Calu3 (cell line): ENCODE data around the gene TM9SF4. TPM values are rescaled to one million over a fixed set of nuclear protein-coding genes. Genes with fewer than 3 reads are reported as not detected.

ENCODE experiments used
- BruUV-seq: library from RNA; stranded (reverse); fragments of 400-500 nt; replicated peaks from 2 replicates; lab custom pipeline; 2021; lab: Mats Ljungman, UMichigan
- CTCF ChIA-PET: fragments of 300-600 bp; sonication (Branson Sonifier 250); formaldehyde crosslinking; loops from one replicate; lab custom pipeline; 2022; ENCODE audit warnings: antibody characterized with exemption; lab: Charles Lee
- DNase-seq: peaks from one replicate; pipeline ENCODE4 v3.0.0; 2022
- H3K27ac Mint-ChIP-seq: one replicate; pipeline ENCODE4 v1.8.0; 2022; ENCODE audit warnings: mixed read lengths; ENCODE audit not compliant: unreplicated experiment
- H3K27me3 Mint-ChIP-seq: one replicate; pipeline ENCODE4 v1.8.0; 2022; ENCODE audit warnings: mixed read lengths; ENCODE audit not compliant: unreplicated experiment
- H3K36me3 Mint-ChIP-seq: one replicate; pipeline ENCODE4 v1.8.0; 2022; ENCODE audit warnings: mild to moderate bottlenecking, moderate library complexity, mixed read lengths; ENCODE audit not compliant: insufficient read depth, unreplicated experiment
- H3K4me1 Mint-ChIP-seq: one replicate; pipeline ENCODE4 v1.8.0; 2022; ENCODE audit warnings: mild to moderate bottlenecking, low read depth, mixed read lengths; ENCODE audit not compliant: unreplicated experiment
- H3K4me3 Mint-ChIP-seq: one replicate; pipeline ENCODE4 v1.8.0; 2022; ENCODE audit warnings: mild to moderate bottlenecking, low read depth, moderate library complexity, mixed read lengths; ENCODE audit not compliant: unreplicated experiment
- H3K9me3 Mint-ChIP-seq: one replicate; pipeline ENCODE4 v1.8.0; 2022; ENCODE audit warnings: low read depth, mixed read lengths; ENCODE audit not compliant: unreplicated experiment
- CTCF ChIP-seq: fragments of 200-600 bp; IDR thresholded peaks from one replicate; pipeline ENCODE4 v1.8.0; 2022; ENCODE audit warnings: antibody characterized with exemption; ENCODE audit not compliant: unreplicated experiment
- intact Hi-C: fragments of 100-400 bp; cut with micrococcal nuclease; formaldehyde crosslinking; loops from one replicate; pipeline ENCODE4 v1.10.0; 2022; ENCODE audit not compliant: unreplicated experiment
- total RNA-seq: library from RNA; stranded (reverse); gene quantifications from 2 replicates; pipeline ENCODE4 v1.2.3, GENCODE V29; 2022

Gene TM9SF4
- total RNA-seq, 1 experiment from 2014 or later: 95.3 TPM

DNA sequence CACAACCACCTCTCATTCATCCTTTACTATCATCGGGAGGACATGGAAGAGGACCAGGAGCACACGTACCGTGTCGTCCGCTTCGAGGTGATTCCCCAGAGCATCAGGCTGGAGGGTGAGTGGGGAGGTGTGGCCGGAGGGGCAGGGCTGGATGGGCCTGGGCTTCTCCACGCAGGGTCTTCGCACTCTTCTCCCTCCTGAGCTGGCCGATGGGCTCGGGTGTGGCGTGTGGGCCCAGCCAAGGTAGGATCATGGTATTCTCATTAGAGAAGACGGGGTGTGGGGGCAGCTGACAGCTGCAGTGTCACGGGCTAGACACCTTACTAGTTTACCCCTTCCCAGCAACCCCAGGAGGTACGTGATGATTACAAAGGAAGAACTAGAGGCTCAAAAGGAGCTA, 33.5 kb downstream of the TM9SF4 start:
- no TSS peak for BruUV-seq
- Mint-ChIP-seq H3K36me3 (peaks cover 76% of the 10 kb centered on the region), H3K4me1 (no peaks in the 10 kb centered on the region), H3K4me3 (no peak overlapping the region), H3K27ac (no peak overlapping the region), H3K27me3 (no peaks in the 10 kb centered on the region), H3K9me3 (no peaks in the 10 kb centered on the region)
- DNase-seq: no peak
- intact Hi-C loops: no loop called here
- CTCF ChIA-PET: no interaction called here
- no peak for TF ChIP-seq CTCF

DNA sequence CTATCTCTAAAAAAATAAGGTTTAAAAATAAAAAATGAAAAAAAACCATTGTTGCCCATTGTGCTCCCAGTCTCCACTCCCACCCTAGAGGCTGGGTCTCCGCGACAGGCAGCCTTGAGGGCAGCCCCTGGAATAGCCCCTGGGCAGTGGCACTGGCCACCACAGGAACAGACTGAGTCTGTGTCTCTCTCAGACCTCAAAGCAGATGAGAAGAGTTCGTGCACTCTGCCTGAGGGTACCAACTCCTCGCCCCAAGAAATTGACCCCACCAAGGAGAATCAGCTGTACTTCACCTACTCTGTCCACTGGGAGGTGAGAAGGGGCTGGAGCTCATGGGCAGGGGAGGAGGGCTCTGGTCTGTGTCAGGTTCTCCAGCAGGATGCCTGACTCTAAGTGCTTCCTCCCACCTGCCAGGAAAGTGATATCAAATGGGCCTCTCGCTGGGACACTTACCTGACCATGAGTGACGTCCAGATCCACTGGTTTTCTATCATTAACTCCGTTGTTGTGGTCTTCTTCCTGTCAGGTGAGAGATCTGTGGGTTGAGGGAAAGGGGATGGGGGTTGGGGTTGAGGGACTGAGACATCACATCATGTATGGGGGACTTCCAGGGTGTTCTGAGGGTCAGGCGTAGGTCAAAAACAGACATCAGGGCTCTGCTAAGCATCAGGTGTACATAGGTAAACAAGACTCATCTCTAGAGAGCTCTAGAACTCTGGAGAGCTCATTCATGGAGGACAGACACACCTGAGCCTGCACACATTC, 35.6 kb downstream of the TM9SF4 start:
- CTCF ChIA-PET: no interaction called here
- no peaks in the 10 kb centered on the region for H3K4me1 Mint-ChIP-seq
- H3K36me3 Mint-ChIP-seq: peaks cover 72% of the 10 kb centered on the region
- H3K27me3 Mint-ChIP-seq: no peaks in the 10 kb centered on the region
- H3K9me3 Mint-ChIP-seq: no peaks in the 10 kb centered on the region
- H3K27ac Mint-ChIP-seq: no peak overlapping the region
- H3K4me3 Mint-ChIP-seq: no peak overlapping the region
- no TSS peak for BruUV-seq
- no peak for TF ChIP-seq CTCF
- DNase-seq: no peak
- intact Hi-C loops: no loop called here

GRCh38 chr20:32149566-32150170, 40.2 kb downstream of the TM9SF4 start:
- DNase-seq: no peak
- Mint-ChIP-seq H3K4me1 (peaks cover 14% of the 10 kb centered on the region), H3K36me3 (peaks cover 69% of the 10 kb centered on the region), H3K27me3 (no peaks in the 10 kb centered on the region), H3K9me3 (no peaks in the 10 kb centered on the region), H3K4me3 (no peak overlapping the region), H3K27ac (no peak overlapping the region)
- no TSS peak for BruUV-seq
- CTCF ChIA-PET: no interaction called here
- intact Hi-C loops: no loop called here
- TF ChIP-seq CTCF: no peak

GRCh38 chr20:32150291-32150848, 40.9 kb downstream of the TM9SF4 start:
- H3K4me3 Mint-ChIP-seq: no peak overlapping the region
- TF ChIP-seq CTCF: no peak
- intact Hi-C loops: no loop called here
- H3K4me1 Mint-ChIP-seq: peaks cover 21% of the 10 kb centered on the region
- no TSS peak for BruUV-seq
- no peak overlapping the region for H3K27ac Mint-ChIP-seq
- H3K27me3 Mint-ChIP-seq: no peaks in the 10 kb centered on the region
- H3K9me3 Mint-ChIP-seq: no peaks in the 10 kb centered on the region
- H3K36me3 Mint-ChIP-seq: peaks cover 71% of the 10 kb centered on the region
- CTCF ChIA-PET: no interaction called here
- no peak for DNase-seq
